Measurements from ENCODE around the gene C19orf38.
A peak's percentile ranks its signal among the peaks of the same experiment; 100 is the strongest.
"Not testable (repeated sequence)": the region's sequence is repeated elsewhere in the genome, so short reads cannot be mapped to it uniquely, and the experiment has no call there.

The C19orf38 gene

DNA sequence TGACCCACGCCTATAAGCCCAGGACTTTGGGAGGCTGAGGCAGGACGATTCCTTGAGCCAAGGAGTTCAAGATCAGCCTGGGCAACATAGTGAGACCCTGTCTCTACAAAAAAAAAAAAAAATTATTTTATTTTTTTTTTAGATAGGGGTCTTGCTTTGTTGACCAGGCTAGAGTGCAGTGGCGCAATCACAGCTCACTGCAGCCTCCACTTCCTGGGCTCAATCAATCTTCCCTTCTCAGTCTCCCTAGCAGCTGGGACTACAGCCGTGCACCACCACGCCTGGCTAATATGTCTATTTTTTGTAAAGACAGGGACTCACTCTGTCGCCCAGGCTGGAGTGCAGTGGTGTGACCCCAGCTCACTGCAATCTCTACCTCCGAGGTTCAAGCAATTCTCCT, 4.7 kb downstream of the C19orf38 start:
- no peak overlapping the region for H3K4me3 ChIP-seq (ENCODE audit: low read length, poor library complexity, severe bottlenecking)
- H3F3A ChIP-seq (ENCODE audit: low read depth) = no peaks in the 10 kb centered on the region
- no peaks in the 10 kb centered on the region for H3K9me3 ChIP-seq (ENCODE audit: insufficient read depth, low read depth, low read length)
- TF ChIP-seq CTCF (conservative IDR thresholded peaks at IDR 0.05; ENCODE audit: low read length) = no peak
- no peak for TF ChIP-seq EZH2phosphoT487 (IDR thresholded peaks at IDR 0.05; ENCODE audit: borderline replicate concordance)
- H3K4me2 ChIP-seq (ENCODE audit: low read depth, low read length, poor library complexity, severe bottlenecking) = no peak overlapping the region
- H3K4me1 ChIP-seq (ENCODE audit: insufficient read depth, low read length, poor library complexity, severe bottlenecking) = no peaks in the 10 kb centered on the region
- H4K20me1 ChIP-seq (ENCODE audit: insufficient read depth, low read length, poor library complexity, severe bottlenecking) = no peaks in the 10 kb centered on the region
- no peaks in the 10 kb centered on the region for H3K36me3 ChIP-seq (ENCODE audit: insufficient read depth, low read length)
- H3K27me3 ChIP-seq (ENCODE audit: insufficient read depth, low read length, poor library complexity, severe bottlenecking) = no peaks in the 10 kb centered on the region
- H3K9ac ChIP-seq (ENCODE audit: low read depth, low read length, poor library complexity, severe bottlenecking) = no peak overlapping the region
- no peaks in the 10 kb centered on the region for H3K79me2 ChIP-seq (ENCODE audit: insufficient read depth, low read length)
- H2AFZ ChIP-seq (ENCODE audit: low read length) = no peak overlapping the region
- H3K9me2 ChIP-seq (replicated peaks; ENCODE audit: low read depth, low read length) = no peaks in the 10 kb centered on the region

DNA sequence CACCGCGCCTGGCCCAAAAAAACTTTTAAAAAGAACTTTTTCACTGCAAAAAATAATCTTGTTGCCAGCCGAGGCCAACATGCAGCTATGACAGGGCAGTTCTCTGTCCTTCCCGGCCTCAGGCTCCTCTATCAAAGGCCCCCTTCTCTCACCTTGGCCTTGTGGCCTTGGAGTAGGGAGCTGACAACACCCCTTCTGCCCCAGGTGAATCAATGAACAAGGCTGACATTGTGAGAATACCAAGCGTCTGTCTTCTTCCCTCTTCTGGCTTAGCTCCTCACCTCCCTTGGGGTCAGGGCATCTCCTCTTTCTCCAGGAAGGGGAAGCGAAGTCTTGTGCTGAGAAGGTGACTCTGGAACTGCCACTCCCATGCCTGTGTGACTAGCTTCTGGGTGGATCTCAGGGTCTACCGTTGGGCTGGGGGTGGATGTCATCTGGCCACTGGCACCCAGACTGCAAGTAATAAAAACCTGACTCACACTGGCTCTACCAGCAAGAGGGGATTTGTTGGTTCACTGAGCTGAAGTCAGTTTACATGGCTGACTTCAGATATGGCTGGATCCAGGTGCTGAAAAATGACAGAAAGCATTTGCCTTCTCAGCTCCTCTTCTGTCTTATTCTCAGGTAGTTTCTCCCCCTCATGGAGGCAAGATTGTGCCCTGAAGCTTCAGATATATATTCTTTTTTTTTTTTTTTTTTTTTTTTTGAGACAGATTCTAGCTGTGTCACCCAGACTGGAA, 6.3 kb downstream of the C19orf38 start:
- H3K79me2 ChIP-seq (ENCODE audit: insufficient read depth, low read length) = no peaks in the 10 kb centered on the region
- no peaks in the 10 kb centered on the region for H3K9me2 ChIP-seq (replicated peaks; ENCODE audit: low read depth, low read length)
- H3K4me3 ChIP-seq (ENCODE audit: low read length, poor library complexity, severe bottlenecking) = no peak overlapping the region
- H3K36me3 ChIP-seq (ENCODE audit: insufficient read depth, low read length) = no peaks in the 10 kb centered on the region
- H4K20me1 ChIP-seq (ENCODE audit: insufficient read depth, low read length, poor library complexity, severe bottlenecking) = no peaks in the 10 kb centered on the region
- H2AFZ ChIP-seq (ENCODE audit: low read length) = no peak overlapping the region
- no peaks in the 10 kb centered on the region for H3K4me1 ChIP-seq (ENCODE audit: insufficient read depth, low read length, poor library complexity, severe bottlenecking)
- no peaks in the 10 kb centered on the region for H3F3A ChIP-seq (ENCODE audit: low read depth)
- no peak overlapping the region for H3K9ac ChIP-seq (ENCODE audit: low read depth, low read length, poor library complexity, severe bottlenecking)
- H3K4me2 ChIP-seq (ENCODE audit: low read depth, low read length, poor library complexity, severe bottlenecking) = no peak overlapping the region
- TF ChIP-seq CTCF (conservative IDR thresholded peaks at IDR 0.05; ENCODE audit: low read length) (no peak), EZH2phosphoT487 (IDR thresholded peaks at IDR 0.05; ENCODE audit: borderline replicate concordance) (no peak)
- no peaks in the 10 kb centered on the region for H3K27me3 ChIP-seq (ENCODE audit: insufficient read depth, low read length, poor library complexity, severe bottlenecking)
- H3K9me3 ChIP-seq (ENCODE audit: insufficient read depth, low read depth, low read length) = no peaks in the 10 kb centered on the region

DNA sequence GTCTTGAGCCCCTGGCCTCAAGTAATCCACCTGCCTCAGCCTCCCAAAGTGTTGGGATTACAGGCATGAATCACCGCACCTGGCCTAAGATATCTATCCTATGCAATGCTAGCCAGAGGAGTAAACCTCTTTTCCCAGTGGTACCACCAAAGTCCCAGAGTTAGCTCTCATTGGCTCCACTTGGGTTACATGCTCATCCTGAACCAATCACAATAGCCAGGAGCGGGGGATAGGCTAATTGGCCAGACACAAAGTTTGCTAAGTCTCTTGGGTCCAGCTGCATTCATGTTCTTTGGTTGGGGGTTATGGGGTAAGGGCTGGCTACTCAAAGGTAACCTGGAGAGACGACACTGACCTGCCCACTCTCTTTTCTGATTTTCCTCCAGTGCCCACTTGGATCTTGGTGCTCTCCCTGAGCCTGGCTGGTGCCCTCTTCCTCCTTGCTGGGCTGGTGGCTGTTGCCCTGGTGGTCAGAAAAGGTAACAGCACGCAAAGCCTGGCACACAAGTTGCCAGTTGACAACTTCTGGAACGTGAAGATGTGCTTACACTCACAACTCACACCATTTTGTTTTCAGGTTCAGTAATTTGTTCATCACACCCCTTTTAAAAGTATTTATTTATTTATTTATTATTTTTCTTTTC, 7.8 kb downstream of the C19orf38 start:
- H3K9me3 ChIP-seq (ENCODE audit: insufficient read depth, low read depth, low read length) = no peaks in the 10 kb centered on the region
- no peaks in the 10 kb centered on the region for H3K4me1 ChIP-seq (ENCODE audit: insufficient read depth, low read length, poor library complexity, severe bottlenecking)
- H3K27me3 ChIP-seq (ENCODE audit: insufficient read depth, low read length, poor library complexity, severe bottlenecking) = no peaks in the 10 kb centered on the region
- no peaks in the 10 kb centered on the region for H4K20me1 ChIP-seq (ENCODE audit: insufficient read depth, low read length, poor library complexity, severe bottlenecking)
- H3F3A ChIP-seq (ENCODE audit: low read depth) = no peaks in the 10 kb centered on the region
- H3K79me2 ChIP-seq (ENCODE audit: insufficient read depth, low read length) = no peaks in the 10 kb centered on the region
- H3K36me3 ChIP-seq (ENCODE audit: insufficient read depth, low read length) = no peaks in the 10 kb centered on the region
- no peak overlapping the region for H3K4me2 ChIP-seq (ENCODE audit: low read depth, low read length, poor library complexity, severe bottlenecking)
- H3K9ac ChIP-seq (ENCODE audit: low read depth, low read length, poor library complexity, severe bottlenecking) = no peak overlapping the region
- H2AFZ ChIP-seq (ENCODE audit: low read length) = 0 out of 2 replicates have a peak overlapping the region, but pooled peaks have one; percentile 20
- no peaks in the 10 kb centered on the region for H3K9me2 ChIP-seq (replicated peaks; ENCODE audit: low read depth, low read length)
- H3K4me3 ChIP-seq (ENCODE audit: low read length, poor library complexity, severe bottlenecking) = no peak overlapping the region
- TF ChIP-seq CTCF (conservative IDR thresholded peaks at IDR 0.05; ENCODE audit: low read length) (peak; percentile 68), EZH2phosphoT487 (IDR thresholded peaks at IDR 0.05; ENCODE audit: borderline replicate concordance) (no peak)

DNA sequence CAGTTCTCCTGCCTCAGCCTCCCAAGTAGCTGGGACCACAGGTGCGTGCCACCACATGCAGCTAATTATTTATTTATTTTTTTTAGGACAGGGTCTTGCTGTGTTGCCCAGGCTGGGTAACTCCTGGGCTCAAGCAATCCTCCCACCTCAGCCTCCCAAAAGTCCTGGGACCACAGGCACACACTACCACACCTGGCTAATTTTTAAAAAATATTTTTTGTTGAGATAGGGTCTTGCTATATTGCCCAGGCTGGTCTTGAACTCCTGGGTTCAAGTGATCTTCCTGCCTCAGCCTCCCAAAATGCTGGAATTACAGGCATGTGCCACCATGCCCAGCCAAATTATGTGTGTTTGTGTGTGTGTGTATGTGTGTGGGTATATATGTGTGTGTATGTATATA, 8.7 kb downstream of the C19orf38 start:
- not testable (repeated sequence) for H3F3A ChIP-seq (ENCODE audit: low read depth); H2AFZ ChIP-seq (ENCODE audit: low read length); H3K9me3 ChIP-seq (ENCODE audit: insufficient read depth, low read depth, low read length); H3K79me2 ChIP-seq (ENCODE audit: insufficient read depth, low read length); H3K9ac ChIP-seq (ENCODE audit: low read depth, low read length, poor library complexity, severe bottlenecking); H3K36me3 ChIP-seq (ENCODE audit: insufficient read depth, low read length); H3K27me3 ChIP-seq (ENCODE audit: insufficient read depth, low read length, poor library complexity, severe bottlenecking); H3K9me2 ChIP-seq (replicated peaks; ENCODE audit: low read depth, low read length); H4K20me1 ChIP-seq (ENCODE audit: insufficient read depth, low read length, poor library complexity, severe bottlenecking); H3K4me2 ChIP-seq (ENCODE audit: low read depth, low read length, poor library complexity, severe bottlenecking); H3K4me1 ChIP-seq (ENCODE audit: insufficient read depth, low read length, poor library complexity, severe bottlenecking); H3K4me3 ChIP-seq (ENCODE audit: low read length, poor library complexity, severe bottlenecking)

Data from Loucy (cell line).